Fibroblast of lung (primary cell): Measurements from ENCODE around the gene ARFGAP3.

Experiments
- EZH2 ChIP-seq: IDR thresholded peaks from 2 replicates; pipeline ENCODE4 v1.5.1; 2012; ENCODE audit warnings: low read length, control low read depth, mild to moderate bottlenecking; ENCODE audit errors: missing control alignments
- TF ChIP-seq, protein P1 (sequence below), 2 donors: IDR thresholded peaks in 1 of 2; conservative IDR thresholded peaks in 1 of 2; 1 replicate in 1 of 2; 2 replicates in 1 of 2; pipeline ENCODE4 v1.5.1; 2011 to 2012; ENCODE audit warnings: low read length in 2 of 2, control low read depth in 1 of 2, inconsistent platforms in 1 of 2, low read depth in 1 of 2, mild to moderate bottlenecking in 1 of 2

DNA sequence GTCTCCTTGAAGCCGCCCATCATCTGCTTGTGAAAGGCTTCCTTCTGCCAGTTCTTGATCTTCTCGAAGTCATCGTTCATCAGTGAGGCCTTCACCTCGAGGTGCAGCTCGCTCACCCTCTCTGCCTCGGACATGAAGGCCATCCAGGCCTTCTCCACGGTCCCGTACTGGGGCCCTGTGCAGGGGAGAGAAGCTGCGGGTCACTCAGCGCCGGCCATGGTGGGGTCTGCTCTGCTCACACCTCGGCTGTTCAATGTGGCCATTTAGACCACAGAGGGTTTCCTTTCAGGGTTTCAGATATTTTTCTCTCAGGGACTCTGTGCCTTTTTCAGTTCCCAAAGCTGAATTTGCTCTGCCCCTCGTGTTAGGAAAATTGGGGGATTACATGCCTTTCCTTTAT is 33.9 kb upstream of the ARFGAP3 start:
- TF ChIP-seq, protein P1, sequence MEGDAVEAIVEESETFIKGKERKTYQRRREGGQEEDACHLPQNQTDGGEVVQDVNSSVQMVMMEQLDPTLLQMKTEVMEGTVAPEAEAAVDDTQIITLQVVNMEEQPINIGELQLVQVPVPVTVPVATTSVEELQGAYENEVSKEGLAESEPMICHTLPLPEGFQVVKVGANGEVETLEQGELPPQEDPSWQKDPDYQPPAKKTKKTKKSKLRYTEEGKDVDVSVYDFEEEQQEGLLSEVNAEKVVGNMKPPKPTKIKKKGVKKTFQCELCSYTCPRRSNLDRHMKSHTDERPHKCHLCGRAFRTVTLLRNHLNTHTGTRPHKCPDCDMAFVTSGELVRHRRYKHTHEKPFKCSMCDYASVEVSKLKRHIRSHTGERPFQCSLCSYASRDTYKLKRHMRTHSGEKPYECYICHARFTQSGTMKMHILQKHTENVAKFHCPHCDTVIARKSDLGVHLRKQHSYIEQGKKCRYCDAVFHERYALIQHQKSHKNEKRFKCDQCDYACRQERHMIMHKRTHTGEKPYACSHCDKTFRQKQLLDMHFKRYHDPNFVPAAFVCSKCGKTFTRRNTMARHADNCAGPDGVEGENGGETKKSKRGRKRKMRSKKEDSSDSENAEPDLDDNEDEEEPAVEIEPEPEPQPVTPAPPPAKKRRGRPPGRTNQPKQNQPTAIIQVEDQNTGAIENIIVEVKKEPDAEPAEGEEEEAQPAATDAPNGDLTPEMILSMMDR (conservative IDR thresholded peaks at IDR 0.05 in 1 of 2, IDR thresholded peaks at IDR 0.05 in 1 of 2; ENCODE audit: low read depth in 1 of 2, low read length in 2 of 2) = no peak
- no peak for TF ChIP-seq EZH2
